GM12878 (cell line): ENCODE results near the gene RAD51B. TPM values are rescaled to one million over a fixed set of nuclear protein-coding genes. Genes with fewer than 3 reads are reported as not detected.

Experiments
- ATAC-seq: fragments of 200-7000 bp; cut with Tn5 transposase; 3 replicates; pipeline ENCODE4 v1.9.1; 2020; ENCODE audit warnings: mild to moderate bottlenecking, moderate library complexity
- BruUV-seq: library from RNA; stranded (reverse); fragments of 400-500 nt; replicated peaks from 2 replicates; lab custom pipeline; 2021; lab: Mats Ljungman, UMichigan
- CTCF ChIA-PET: fragments of 300-600 bp; sonication (Branson Sonifier 250); formaldehyde crosslinking; extraction: SDS; loops from one replicate; lab custom pipeline; 2021; ENCODE audit warnings: inconsistent platforms; lab: Yijun Ruan, JAX
- POLR2A ChIA-PET: fragments of 350-600 bp; formaldehyde crosslinking; extraction: SDS; loops from one replicate; lab custom pipeline; 2021; ENCODE audit warnings: inconsistent platforms; lab: Charles Lee
- RAD21 ChIA-PET: fragments of 300-600 bp; sonication (Branson Sonifier 250); formaldehyde crosslinking; loops from one replicate; lab custom pipeline; 2023; ENCODE audit warnings: antibody characterized with exemption; ENCODE audit not compliant: unreplicated experiment; lab: Charles Lee
- SMC1A ChIA-PET: fragments of 300-600 bp; sonication (Branson Sonifier 250); formaldehyde crosslinking; loops from one replicate; lab custom pipeline; 2023; ENCODE audit not compliant: unreplicated experiment, uncharacterized antibody; lab: Charles Lee
- DNase-seq: peaks from one replicate; pipeline ENCODE4 v3.0.0-alpha.2; 2011; ENCODE audit warnings: low read depth, low spot score
- FAIRE-seq: peaks from 3 replicates; lab custom pipeline; 2011; peaks lifted over from hg19 to GRCh38; lab: Jason Lieb, UNC
- H2AFZ ChIP-seq: 2 replicates; pipeline ENCODE4 v1.6.0; 2011; ENCODE audit warnings: low read depth, low read length, control low read depth; ENCODE audit not compliant: control insufficient read depth
- H3K27ac ChIP-seq: 2 replicates; pipeline ENCODE4 v1.5.1; 2011; ENCODE audit warnings: control low read depth; ENCODE audit not compliant: control insufficient read depth, insufficient read depth
- H3K27me3 ChIP-seq, 2 experiments: replicated peaks in 1 of 2; 2 replicates each; pipeline versions ENCODE4 v1.6.0 to v1.6.1; 2011; ENCODE audit warnings: low read length in 1 of 2; ENCODE audit not compliant: control insufficient read depth in 2 of 2, insufficient read depth in 2 of 2
- H3K36me3 ChIP-seq, 2 experiments: 2 replicates each; pipeline ENCODE4 v1.5.1; 2011; ENCODE audit warnings: low read length in 1 of 2; ENCODE audit not compliant: control insufficient read depth in 2 of 2, insufficient read depth in 2 of 2
- H3K4me1 ChIP-seq: 2 replicates; pipeline ENCODE4 v1.6.1; 2011; ENCODE audit warnings: mild to moderate bottlenecking, low read length, moderate library complexity, mixed read lengths; ENCODE audit not compliant: control insufficient read depth, insufficient read depth
- H3K4me2 ChIP-seq: 2 replicates; pipeline ENCODE4 v1.6.0; 2011; ENCODE audit warnings: control low read depth; ENCODE audit not compliant: control insufficient read depth, insufficient read depth
- H3K4me3 ChIP-seq: fragments of 200-600 bp; sonication (generic); 2 replicates; pipeline ENCODE4 v1.5.1; 2016
- H3K79me2 ChIP-seq: 2 replicates; pipeline ENCODE4 v1.6.0; 2011; ENCODE audit warnings: low read length; ENCODE audit not compliant: control insufficient read depth, insufficient read depth
- H3K9ac ChIP-seq: 2 replicates; pipeline ENCODE4 v1.8.0; 2011; ENCODE audit warnings: low read length, control low read depth, mixed read lengths; ENCODE audit not compliant: control insufficient read depth, insufficient read depth
- H3K9me3 ChIP-seq: replicated peaks from 3 replicates; pipeline ENCODE4 v1.5.1; 2011; ENCODE audit warnings: mild to moderate bottlenecking, low read length; ENCODE audit not compliant: control insufficient read depth, insufficient read depth
- H4K20me1 ChIP-seq: 2 replicates; pipeline ENCODE4 v1.6.0; 2011; ENCODE audit not compliant: control insufficient read depth, insufficient read depth
- BCL3 ChIP-seq: IDR thresholded peaks from 2 replicates; pipeline ENCODE4 v1.6.1; 2011; ENCODE audit warnings: borderline replicate concordance, low read depth, mild to moderate bottlenecking, moderate library complexity, low read length; ENCODE audit not compliant: insufficient read depth, poor library complexity, severe bottlenecking
- CTCF ChIP-seq, 3 experiments: IDR thresholded peaks in 2 of 3; conservative IDR thresholded peaks in 1 of 3; 2 replicates each; pipeline ENCODE4 v1.5.1; 2011; ENCODE audit warnings: low read depth in 3 of 3, low read length in 3 of 3, mild to moderate bottlenecking in 3 of 3, control low read depth in 2 of 3, moderate library complexity in 2 of 3, inconsistent platforms in 1 of 3, mixed read lengths in 1 of 3; ENCODE audit not compliant: control insufficient read depth in 2 of 3, insufficient read depth in 1 of 3; ENCODE audit errors: extremely low read depth in 1 of 3
- E2F4 ChIP-seq: IDR thresholded peaks from 2 replicates; pipeline ENCODE4 v1.6.1; 2012; ENCODE audit warnings: low read depth, low read length, improper control_type of control experiment
- EED ChIP-seq: sonication (generic); IDR thresholded peaks from 2 replicates; pipeline ENCODE4 v1.6.1; 2016; ENCODE audit warnings: antibody characterized with exemption, low read depth
- FOS ChIP-seq: IDR thresholded peaks from 3 replicates; pipeline ENCODE4 v1.6.1; 2011; ENCODE audit warnings: borderline replicate concordance; ENCODE audit not compliant: insufficient read length; ENCODE audit errors: extremely low read depth
- MTA3 ChIP-seq: IDR thresholded peaks from 2 replicates; pipeline ENCODE4 v1.6.1; 2012; ENCODE audit warnings: low read length, inconsistent platforms, borderline replicate concordance
- NFXL1 ChIP-seq: fragments of 450-650 bp; IDR thresholded peaks from 2 replicates; pipeline ENCODE4 v1.6.1; 2017; ENCODE audit warnings: antibody characterized with exemption, mild to moderate bottlenecking, borderline replicate concordance
- NFYB ChIP-seq: IDR thresholded peaks from 2 replicates; pipeline ENCODE4 v1.6.1; 2011; ENCODE audit warnings: low read depth, mild to moderate bottlenecking, low read length, improper control_type of control experiment, moderate library complexity; ENCODE audit not compliant: insufficient read depth
- PKNOX1 ChIP-seq: fragments of 450-650 bp; IDR thresholded peaks from 2 replicates; pipeline ENCODE4 v1.6.1; 2016; ENCODE audit warnings: mild to moderate bottlenecking
- RAD51 ChIP-seq: fragments of 450-650 bp; IDR thresholded peaks from 2 replicates; pipeline ENCODE4 v1.6.1; 2016; ENCODE audit warnings: moderate library complexity, mild to moderate bottlenecking, inconsistent platforms
- SMAD1 ChIP-seq: fragments of 450-650 bp; IDR thresholded peaks from 2 replicates; pipeline ENCODE4 v1.6.1; 2018; ENCODE audit warnings: mild to moderate bottlenecking, low read depth; ENCODE audit not compliant: partially characterized antibody
- SMC3 ChIP-seq: IDR thresholded peaks from 2 replicates; pipeline ENCODE4 v1.6.1; 2011; ENCODE audit warnings: low read length, improper control_type of control experiment, borderline replicate concordance
- SUPT20H ChIP-seq: IDR thresholded peaks from 2 replicates; pipeline ENCODE4 v1.6.1; 2011; ENCODE audit warnings: low read depth, mild to moderate bottlenecking, low read length, moderate library complexity, borderline replicate concordance; ENCODE audit not compliant: control insufficient read depth
- ZNF217 ChIP-seq: fragments of 450-650 bp; IDR thresholded peaks from 2 replicates; pipeline ENCODE4 v1.6.1; 2017; ENCODE audit warnings: antibody characterized with exemption, mild to moderate bottlenecking
- ZNF384 ChIP-seq: IDR thresholded peaks from 2 replicates; pipeline ENCODE4 v1.6.1; 2012; ENCODE audit warnings: low read depth, mild to moderate bottlenecking, low read length, improper control_type of control experiment, borderline replicate concordance
- WGBS: methylation state at CpG from one replicate; pipeline ENCODE4 v1.1.6; 2016; ENCODE audit warnings: low lambda C conversion rate; ENCODE audit not compliant: insufficient replicate concordance, insufficient coverage; ENCODE audit errors: missing lambda C conversion rate; 5-methylcytosine and 5-hydroxymethylcytosine counted together
- in situ Hi-C: fragments of 300-500 bp; cut with MboI; formaldehyde crosslinking; loops from 9 replicates; pipeline ENCODE4 v1.14.3; 2018; ENCODE audit warnings: mixed read lengths
- intact Hi-C: fragments of 100-400 bp; cut with micrococcal nuclease; formaldehyde crosslinking; loops from one replicate; pipeline ENCODE4 v1.14.2; 2022; ENCODE audit not compliant: unreplicated experiment
- polyA plus RNA-seq, 11 experiments: library from polyadenylated mRNA; depleted of rRNA in 4 of 11; unstranded in 6 of 11; stranded (reverse) in 5 of 11; fragments of >200 nt; fragmentation: Nextera tagmentation in 4 of 11; fragmentation: Illumina TruSeq in 1 of 11; extraction: Ambion mirVana in 4 of 11; extraction: Trizol in 1 of 11; gene quantifications; 1 replicate in 1 of 11; 2 replicates in 10 of 11; pipeline versions ENCODE4 v1.2.1 to v1.2.3, GENCODE V29; 2011 to 2016; ENCODE audit warnings: inconsistent platforms in 2 of 11, missing spikeins in 2 of 11, low read depth in 1 of 11
- total RNA-seq, 4 experiments: library from RNA; depleted of rRNA in 3 of 4; stranded (reverse); fragments of >200 nt in 3 of 4; fragmentation: Illumina TruSeq in 1 of 4; extraction: Trizol in 1 of 4; gene quantifications; 2 replicates each; pipeline versions ENCODE4 v1.2.1 to v1.2.3, GENCODE V29; 2013 to 2021
- TF ChIP-seq, protein P1 (sequence below): IDR thresholded peaks from 2 replicates; pipeline ENCODE4 v1.6.1; 2011; ENCODE audit warnings: low read depth, mild to moderate bottlenecking, low read length, moderate library complexity, borderline replicate concordance; ENCODE audit errors: extremely low read depth

The RAD51B gene
- total and polyA plus RNA-seq, 10 of the 15 experiments (the other 5 are each of a cell fraction or from before 2014, with no cell fraction given), result 9.8 to 26.8 (median 21.3) TPM

DNA sequence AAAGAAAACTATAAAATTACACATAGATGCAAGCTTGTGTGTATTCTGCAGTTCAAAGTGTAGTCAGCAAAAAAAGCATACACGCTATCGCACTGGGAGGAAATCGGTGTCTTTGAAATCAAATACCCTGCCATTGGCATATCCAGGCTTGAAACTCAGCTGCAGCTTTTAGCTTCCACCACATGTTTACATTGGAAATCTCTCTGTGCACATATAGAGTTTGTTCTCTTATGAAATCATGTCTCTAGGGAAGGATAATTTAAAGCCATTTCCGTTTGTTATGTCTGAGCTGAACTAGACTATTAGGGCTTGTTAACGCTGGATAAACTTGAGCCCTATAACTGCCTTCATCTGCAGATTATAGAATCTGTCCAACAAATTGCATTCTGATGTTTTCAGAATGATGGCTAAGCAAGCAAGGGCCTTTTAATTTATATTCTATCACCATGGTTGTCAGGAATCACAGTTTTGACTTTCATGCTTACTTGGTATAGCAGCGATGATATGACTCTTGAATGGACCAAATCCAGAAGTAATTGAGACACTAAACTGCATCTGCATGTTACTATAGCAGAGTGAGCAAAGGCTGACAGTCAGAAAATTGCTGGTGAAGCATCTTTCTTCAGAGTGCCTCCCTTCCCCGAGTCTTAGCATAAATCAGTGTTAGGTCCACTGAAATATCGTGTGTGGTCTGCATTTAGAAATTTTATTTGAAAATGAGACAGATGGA is 530.5 kb downstream of the RAD51B start:
- POLR2A ChIA-PET, result no interaction called here
- no peak overlapping the region for H3K4me2 ChIP-seq
- no peak overlapping the region for H3K4me3 ChIP-seq
- H3K4me1 ChIP-seq, result no peaks in the 10 kb centered on the region
- H3K9me3 ChIP-seq, result peaks cover 6% of the 10 kb centered on the region; the same call in 1 of the 3 replicates
- no peak for DNase-seq
- ATAC-seq, result no peak
- no TSS peak for BruUV-seq
- WGBS, result 88% methylated on average over 8 of the region's 8 CpGs
- intact Hi-C loops, result no loop called here
- H3K27me3 ChIP-seq, result no peaks in the 10 kb centered on the region
- H3K79me2 ChIP-seq, result no peaks in the 10 kb centered on the region
- SMC1A ChIA-PET, result interaction anchor here (0.8 to 8.7 kb wide), 9 partner anchors 10 to 101 kb away, joined by 3 to 81 read pairs (median 3); no protein-coding TSS in a partner anchor
- CTCF ChIA-PET, result interaction anchor here (1.0 kb wide), 1 partner anchor 12 kb away, joined by 3 read pairs; no protein-coding TSS in a partner anchor
- in situ Hi-C loops, result no loop called here
- H4K20me1 ChIP-seq, result no peaks in the 10 kb centered on the region
- RAD21 ChIA-PET, result no interaction called here
- H2AFZ ChIP-seq, result no peak overlapping the region
- H3K9ac ChIP-seq, result no peak overlapping the region
- FAIRE-seq, result no peak
- H3K36me3 ChIP-seq, result no peaks in the 10 kb centered on the region
- H3K27ac ChIP-seq, result no peak overlapping the region
- TF ChIP-seq E2F4 (no peak), BCL3 (no peak), CTCF (IDR thresholded peaks at IDR 0.05 in 2 of 3, conservative IDR thresholded peaks at IDR 0.05 in 1 of 3; ENCODE audit: control insufficient read depth in 2 of 3, extremely low read depth in 1 of 3, insufficient read depth in 1 of 3, low read depth in 3 of 3, low read length in 3 of 3) (no peak), EED (no peak), ZNF217 (no peak), FOS (no peak), PKNOX1 (no peak), NFYB (no peak), RAD51 (no peak), NFXL1 (no peak), SMAD1 (no peak), SMC3 (no peak), MTA3 (no peak), SUPT20H (no peak), ZNF384 (no peak)
- TF ChIP-seq, protein P1, sequence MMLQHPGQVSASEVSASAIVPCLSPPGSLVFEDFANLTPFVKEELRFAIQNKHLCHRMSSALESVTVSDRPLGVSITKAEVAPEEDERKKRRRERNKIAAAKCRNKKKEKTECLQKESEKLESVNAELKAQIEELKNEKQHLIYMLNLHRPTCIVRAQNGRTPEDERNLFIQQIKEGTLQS, result no peak
